K562 treated with DMSO at 1 percent for 24 hours (cell line): Measurements from ENCODE around the gene ZNF248. TPM values are rescaled to one million over a fixed set of nuclear protein-coding genes. Genes with fewer than 3 reads are reported as not detected.

Experiments
- total RNA-seq: library from RNA; unstranded; fragments of 300-600 nt; gene quantifications from 2 replicates; pipeline ENCODE4 v1.2.3, GENCODE V29; 2022; ENCODE audit warnings: low read depth; ENCODE audit not compliant: insufficient read depth

Gene ZNF248
- 7.3 and 8.6 TPM in 2 replicates for total RNA-seq

GRCh38 chr10:37857287-37858211, at the start of gene ZNF248:
ZNF248 (minus strand) TSS chr10:37857610; CDS start chr10:37856310, 1,300 bp downstream.

Other genes with a start within 250 kb of the ZNF248 start
- 0.42 and 0.71 TPM in 2 replicates for gene ZNF25, start 119.0 kb upstream of the ZNF248 start, total RNA-seq
- 5.0 and 5.7 TPM in 2 replicates for gene ZNF33A, start 153.1 kb upstream of the ZNF248 start, total RNA-seq
- 7.5 and 10.4 TPM in 2 replicates for gene ZNF37A, start 236.7 kb upstream of the ZNF248 start, total RNA-seq